GM23338 (cell line): ENCODE results near the gene GHRH. TPM values are rescaled to one million over a fixed set of nuclear protein-coding genes. Genes with fewer than 3 reads are reported as not detected.

Experiments
- ATAC-seq: fragments of 200-7000 bp; cut with Tn5 transposase; 3 replicates; pipeline ENCODE4 v1.9.1; 2020
- DNase-seq: peaks from one replicate; pipeline ENCODE4 v3.0.0-alpha.2; 2015; ENCODE audit warnings: low spot score
- H2AFZ ChIP-seq: fragments of 200-600 bp; sonication (generic); 2 replicates; pipeline ENCODE4 v1.8.0; 2016; ENCODE audit warnings: antibody characterized with exemption, mild to moderate bottlenecking, moderate library complexity
- H3F3A ChIP-seq: fragments of 200-600 bp; sonication (generic); replicated peaks from 2 replicates; pipeline ENCODE4 v1.8.0; 2017; ENCODE audit warnings: antibody characterized with exemption, mixed run types, low read depth
- H3K27ac ChIP-seq: fragments of 200-600 bp; sonication (generic); 2 replicates; pipeline ENCODE4 v1.6.1; 2016; ENCODE audit warnings: low read depth
- H3K27me3 ChIP-seq: fragments of 200-600 bp; sonication (generic); 2 replicates; pipeline ENCODE4 v1.8.0; 2016; ENCODE audit warnings: mild to moderate bottlenecking, mixed run types, moderate library complexity; ENCODE audit not compliant: insufficient read depth
- H3K36me3 ChIP-seq: fragments of 200-600 bp; sonication (generic); 2 replicates; pipeline ENCODE4 v1.8.0; 2016; ENCODE audit warnings: mild to moderate bottlenecking; ENCODE audit not compliant: insufficient read depth
- H3K4me1 ChIP-seq: fragments of 200-600 bp; sonication (generic); 2 replicates; pipeline ENCODE4 v1.8.0; 2016; ENCODE audit warnings: mild to moderate bottlenecking, moderate library complexity; ENCODE audit not compliant: insufficient read depth
- H3K4me2 ChIP-seq: fragments of 200-600 bp; sonication (generic); 2 replicates; pipeline ENCODE4 v1.7.1; 2017; ENCODE audit warnings: mixed run types
- H3K4me3 ChIP-seq: fragments of 200-600 bp; sonication (generic); 2 replicates; pipeline ENCODE4 v1.6.1; 2016; ENCODE audit warnings: mixed run types
- H3K79me2 ChIP-seq: fragments of 200-600 bp; sonication (generic); replicated peaks from 2 replicates; pipeline ENCODE4 v1.8.0; 2017; ENCODE audit warnings: mild to moderate bottlenecking; ENCODE audit not compliant: insufficient read depth
- H3K9me2 ChIP-seq: fragments of 200-600 bp; sonication (generic); 2 replicates; pipeline ENCODE4 v1.8.0; 2017; ENCODE audit not compliant: insufficient read depth
- H4K20me1 ChIP-seq: fragments of 200-600 bp; sonication (generic); replicated peaks from 2 replicates; pipeline ENCODE4 v1.8.0; 2017; ENCODE audit warnings: mild to moderate bottlenecking; ENCODE audit not compliant: insufficient read depth
- H3K27ac Mint-ChIP-seq: 2 replicates; pipeline ENCODE4 v1.8.0; 2020; ENCODE audit warnings: inconsistent platforms, mild to moderate bottlenecking, moderate library complexity, mixed read lengths
- H3K27me3 Mint-ChIP-seq: 3 replicates; pipeline ENCODE4 v1.8.0; 2022; ENCODE audit warnings: low read depth, mild to moderate bottlenecking, moderate library complexity, mixed read lengths, inconsistent platforms; ENCODE audit not compliant: insufficient read depth, poor library complexity
- H3K36me3 Mint-ChIP-seq: 3 replicates; pipeline ENCODE4 v1.8.0; 2021; ENCODE audit warnings: low read depth, mild to moderate bottlenecking, inconsistent platforms, moderate library complexity, mixed read lengths
- H3K4me1 Mint-ChIP-seq: 3 replicates; pipeline ENCODE4 v1.8.0; 2020; ENCODE audit warnings: mild to moderate bottlenecking, inconsistent platforms, mixed read lengths
- H3K4me3 Mint-ChIP-seq: 3 replicates; pipeline ENCODE4 v1.8.0; 2021; ENCODE audit warnings: moderate library complexity, mild to moderate bottlenecking, inconsistent platforms, mixed read lengths
- H3K9me3 Mint-ChIP-seq: 3 replicates; pipeline ENCODE4 v1.8.0; 2020; ENCODE audit warnings: moderate library complexity, mild to moderate bottlenecking, inconsistent platforms, mixed read lengths
- EZH2phosphoT487 ChIP-seq: fragments of 200-600 bp; sonication (generic); IDR thresholded peaks from one replicate; pipeline ENCODE4 v1.8.1; 2018; ENCODE audit warnings: antibody characterized with exemption; ENCODE audit not compliant: unreplicated experiment
- NANOG ChIP-seq: IDR thresholded peaks from 2 replicates; pipeline ENCODE4 v1.6.1; 2016; ENCODE audit warnings: antibody characterized with exemption, borderline replicate concordance
- polyA plus RNA-seq: library from polyadenylated mRNA; unstranded; fragments of >200 nt; fragmentation: Nextera tagmentation; extraction: Ambion mirVana; gene quantifications from 2 replicates; pipeline ENCODE4 v1.2.1, GENCODE V29; 2016
- total RNA-seq: library from RNA; depleted of rRNA; stranded (reverse); fragments of >200 nt; shearing (Covaris generic); gene quantifications from 2 replicates; pipeline ENCODE4 v1.2.3, GENCODE V29; 2014
- TF ChIP-seq, protein P1 (sequence below): fragments of 250-450 bp; sonication (Bioruptor Pico); IDR thresholded peaks from 2 replicates; pipeline ENCODE4 v1.5.0; 2020; ENCODE audit warnings: mild to moderate bottlenecking, moderate library complexity
- TF ChIP-seq, protein P2 (sequence below), 2 experiments: fragments of 200-600 bp in 1 of 2; sonication (generic) in 1 of 2; conservative IDR thresholded peaks; 2 replicates each; pipeline versions ENCODE4 v1.5.1 to v1.6.1; 2016 to 2017; ENCODE audit warnings: antibody characterized with exemption in 2 of 2, low read depth in 2 of 2, mild to moderate bottlenecking in 2 of 2, moderate library complexity in 1 of 2

Gene GHRH
- total and polyA plus RNA-seq, 2 experiments from 2014 or later: 0.40 TPM; not detected in 1

DNA sequence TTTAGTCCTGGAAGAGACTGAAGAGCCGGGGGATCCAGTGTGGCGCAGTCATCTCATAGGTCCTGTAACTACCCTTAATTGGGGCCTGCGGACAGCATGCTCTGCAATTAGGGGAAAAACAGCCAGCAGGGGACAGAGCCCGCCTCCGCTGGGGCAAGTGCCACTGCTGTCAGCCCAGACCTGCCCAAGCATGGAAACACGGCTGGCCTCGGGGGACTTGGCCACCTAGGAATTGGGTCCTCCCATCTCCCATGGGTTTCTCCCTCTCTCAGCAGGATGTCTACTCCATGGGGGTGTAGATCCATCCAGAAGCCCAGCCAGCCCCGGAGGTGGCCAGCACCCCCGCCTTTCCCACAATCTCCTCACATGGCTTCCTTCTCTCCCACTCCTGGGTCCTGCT is 3.6 kb downstream of the GHRH start:
- peak overlapping the region; percentile 51; the same call in 1 of the 2 replicates for H3K27ac Mint-ChIP-seq
- no peaks in the 10 kb centered on the region for H3K36me3 Mint-ChIP-seq
- peaks cover 12% of the 10 kb centered on the region; the same call in 1 of the 2 replicates for H3K4me1 ChIP-seq
- H3K4me1 Mint-ChIP-seq: peaks cover 37% of the 10 kb centered on the region
- peak; percentile 80 for ATAC-seq
- H3K79me2 ChIP-seq: no peaks in the 10 kb centered on the region
- no peaks in the 10 kb centered on the region for H3K9me2 ChIP-seq
- peaks cover 6% of the 10 kb centered on the region; the same call in 2 of the 3 replicates for H3K9me3 Mint-ChIP-seq
- H3K4me3 ChIP-seq: no peak overlapping the region
- TF ChIP-seq, protein P1, sequence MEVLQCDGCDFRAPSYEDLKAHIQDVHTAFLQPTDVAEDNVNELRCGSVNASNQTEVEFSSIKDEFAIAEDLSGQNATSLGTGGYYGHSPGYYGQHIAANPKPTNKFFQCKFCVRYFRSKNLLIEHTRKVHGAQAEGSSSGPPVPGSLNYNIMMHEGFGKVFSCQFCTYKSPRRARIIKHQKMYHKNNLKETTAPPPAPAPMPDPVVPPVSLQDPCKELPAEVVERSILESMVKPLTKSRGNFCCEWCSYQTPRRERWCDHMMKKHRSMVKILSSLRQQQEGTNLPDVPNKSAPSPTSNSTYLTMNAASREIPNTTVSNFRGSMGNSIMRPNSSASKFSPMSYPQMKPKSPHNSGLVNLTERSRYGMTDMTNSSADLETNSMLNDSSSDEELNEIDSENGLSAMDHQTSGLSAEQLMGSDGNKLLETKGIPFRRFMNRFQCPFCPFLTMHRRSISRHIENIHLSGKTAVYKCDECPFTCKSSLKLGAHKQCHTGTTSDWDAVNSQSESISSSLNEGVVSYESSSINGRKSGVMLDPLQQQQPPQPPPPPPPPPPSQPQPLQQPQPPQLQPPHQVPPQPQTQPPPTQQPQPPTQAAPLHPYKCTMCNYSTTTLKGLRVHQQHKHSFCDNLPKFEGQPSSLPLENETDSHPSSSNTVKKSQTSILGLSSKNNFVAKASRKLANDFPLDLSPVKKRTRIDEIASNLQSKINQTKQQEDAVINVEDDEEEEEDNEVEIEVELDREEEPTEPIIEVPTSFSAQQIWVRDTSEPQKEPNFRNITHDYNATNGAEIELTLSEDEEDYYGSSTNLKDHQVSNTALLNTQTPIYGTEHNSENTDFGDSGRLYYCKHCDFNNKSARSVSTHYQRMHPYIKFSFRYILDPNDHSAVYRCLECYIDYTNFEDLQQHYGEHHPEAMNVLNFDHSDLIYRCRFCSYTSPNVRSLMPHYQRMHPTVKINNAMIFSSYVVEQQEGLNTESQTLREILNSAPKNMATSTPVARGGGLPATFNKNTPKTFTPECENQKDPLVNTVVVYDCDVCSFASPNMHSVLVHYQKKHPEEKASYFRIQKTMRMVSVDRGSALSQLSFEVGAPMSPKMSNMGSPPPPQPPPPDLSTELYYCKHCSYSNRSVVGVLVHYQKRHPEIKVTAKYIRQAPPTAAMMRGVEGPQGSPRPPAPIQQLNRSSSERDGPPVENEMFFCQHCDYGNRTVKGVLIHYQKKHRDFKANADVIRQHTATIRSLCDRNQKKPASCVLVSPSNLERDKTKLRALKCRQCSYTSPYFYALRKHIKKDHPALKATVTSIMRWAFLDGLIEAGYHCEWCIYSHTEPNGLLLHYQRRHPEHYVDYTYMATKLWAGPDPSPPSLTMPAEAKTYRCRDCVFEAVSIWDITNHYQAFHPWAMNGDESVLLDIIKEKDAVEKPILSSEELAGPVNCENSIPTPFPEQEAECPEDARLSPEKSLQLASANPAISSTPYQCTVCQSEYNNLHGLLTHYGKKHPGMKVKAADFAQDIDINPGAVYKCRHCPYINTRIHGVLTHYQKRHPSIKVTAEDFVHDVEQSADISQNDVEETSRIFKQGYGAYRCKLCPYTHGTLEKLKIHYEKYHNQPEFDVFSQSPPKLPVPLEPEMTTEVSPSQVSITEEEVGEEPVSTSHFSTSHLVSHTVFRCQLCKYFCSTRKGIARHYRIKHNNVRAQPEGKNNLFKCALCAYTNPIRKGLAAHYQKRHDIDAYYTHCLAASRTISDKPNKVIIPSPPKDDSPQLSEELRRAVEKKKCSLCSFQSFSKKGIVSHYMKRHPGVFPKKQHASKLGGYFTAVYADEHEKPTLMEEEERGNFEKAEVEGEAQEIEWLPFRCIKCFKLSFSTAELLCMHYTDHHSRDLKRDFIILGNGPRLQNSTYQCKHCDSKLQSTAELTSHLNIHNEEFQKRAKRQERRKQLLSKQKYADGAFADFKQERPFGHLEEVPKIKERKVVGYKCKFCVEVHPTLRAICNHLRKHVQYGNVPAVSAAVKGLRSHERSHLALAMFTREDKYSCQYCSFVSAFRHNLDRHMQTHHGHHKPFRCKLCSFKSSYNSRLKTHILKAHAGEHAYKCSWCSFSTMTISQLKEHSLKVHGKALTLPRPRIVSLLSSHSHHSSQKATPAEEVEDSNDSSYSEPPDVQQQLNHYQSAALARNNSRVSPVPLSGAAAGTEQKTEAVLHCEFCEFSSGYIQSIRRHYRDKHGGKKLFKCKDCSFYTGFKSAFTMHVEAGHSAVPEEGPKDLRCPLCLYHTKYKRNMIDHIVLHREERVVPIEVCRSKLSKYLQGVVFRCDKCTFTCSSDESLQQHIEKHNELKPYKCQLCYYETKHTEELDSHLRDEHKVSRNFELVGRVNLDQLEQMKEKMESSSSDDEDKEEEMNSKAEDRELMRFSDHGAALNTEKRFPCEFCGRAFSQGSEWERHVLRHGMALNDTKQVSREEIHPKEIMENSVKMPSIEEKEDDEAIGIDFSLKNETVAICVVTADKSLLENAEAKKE (CRISPR knock-in tag): no peak
- TF ChIP-seq EZH2phosphoT487 (no peak), NANOG (no peak)
- TF ChIP-seq, protein P2, sequence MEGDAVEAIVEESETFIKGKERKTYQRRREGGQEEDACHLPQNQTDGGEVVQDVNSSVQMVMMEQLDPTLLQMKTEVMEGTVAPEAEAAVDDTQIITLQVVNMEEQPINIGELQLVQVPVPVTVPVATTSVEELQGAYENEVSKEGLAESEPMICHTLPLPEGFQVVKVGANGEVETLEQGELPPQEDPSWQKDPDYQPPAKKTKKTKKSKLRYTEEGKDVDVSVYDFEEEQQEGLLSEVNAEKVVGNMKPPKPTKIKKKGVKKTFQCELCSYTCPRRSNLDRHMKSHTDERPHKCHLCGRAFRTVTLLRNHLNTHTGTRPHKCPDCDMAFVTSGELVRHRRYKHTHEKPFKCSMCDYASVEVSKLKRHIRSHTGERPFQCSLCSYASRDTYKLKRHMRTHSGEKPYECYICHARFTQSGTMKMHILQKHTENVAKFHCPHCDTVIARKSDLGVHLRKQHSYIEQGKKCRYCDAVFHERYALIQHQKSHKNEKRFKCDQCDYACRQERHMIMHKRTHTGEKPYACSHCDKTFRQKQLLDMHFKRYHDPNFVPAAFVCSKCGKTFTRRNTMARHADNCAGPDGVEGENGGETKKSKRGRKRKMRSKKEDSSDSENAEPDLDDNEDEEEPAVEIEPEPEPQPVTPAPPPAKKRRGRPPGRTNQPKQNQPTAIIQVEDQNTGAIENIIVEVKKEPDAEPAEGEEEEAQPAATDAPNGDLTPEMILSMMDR (conservative IDR thresholded peaks at IDR 0.05; ENCODE audit: low read depth in 2 of 2): peak in 1 of 2 experiments; percentile 34; a peak in 3 of 4 replicates
- H3K4me3 Mint-ChIP-seq: no peak overlapping the region; the same call in 2 of the 3 replicates
- no peaks in the 10 kb centered on the region for H3K27me3 ChIP-seq
- 0 out of 2 replicates have a peak, but pooled peaks cover 6% of the 10 kb centered on the region for H3F3A ChIP-seq
- DNase-seq: peak; percentile 47
- H3K27me3 Mint-ChIP-seq: peaks cover 13% of the 10 kb centered on the region
- H4K20me1 ChIP-seq: no peaks in the 10 kb centered on the region
- no peak overlapping the region for H3K27ac ChIP-seq
- 0 out of 2 replicates have a peak overlapping the region, but pooled peaks have one; percentile 26 for H3K4me2 ChIP-seq
- H2AFZ ChIP-seq: peak overlapping the region; percentile 96
- no peaks in the 10 kb centered on the region for H3K36me3 ChIP-seq
